ENCODE results near the gene RFNG.

Gene RFNG

GRCh38 chr17:82077617-82078358 lies 26.2 kb upstream of the RFNG start:
- no peak for DNase-seq (ENCODE audit: low read depth in 1 of 2, low spot score in 1 of 2)
- H3K27ac ChIP-seq (replicated peaks) = no peak overlapping the region
- no peak overlapping the region for H3K4me3 ChIP-seq (replicated peaks; ENCODE audit: insufficient read depth, low read length)
- peak; percentile 66 for TF ChIP-seq POLR2AphosphoS5 (IDR thresholded peaks at IDR 0.05; ENCODE audit: low read depth)
- no peak for TF ChIP-seq CTCF (IDR thresholded peaks at IDR 0.05; ENCODE audit: insufficient read depth, low read length)
- H3K27me3 ChIP-seq (ENCODE audit: insufficient read depth, poor library complexity, severe bottlenecking) = no peaks in the 10 kb centered on the region

- H3K27ac ChIP-seq (replicated peaks) = no peak overlapping the region
- no peaks in the 10 kb centered on the region for H3K27me3 ChIP-seq (ENCODE audit: insufficient read depth, poor library complexity, severe bottlenecking)
- peak; percentile 9; the same call in 1 of the 2 replicates for TF ChIP-seq POLR2AphosphoS5 (IDR thresholded peaks at IDR 0.05; ENCODE audit: low read depth)
- TF ChIP-seq GABPA (IDR thresholded peaks at IDR 0.05; ENCODE audit: low read depth) = no peak
- no peak for TF ChIP-seq SPI1 (IDR thresholded peaks at IDR 0.05; ENCODE audit: borderline replicate concordance, low read depth)
- H3K4me3 ChIP-seq (replicated peaks; ENCODE audit: insufficient read depth, low read length) = no peak overlapping the region
- no peak for DNase-seq (ENCODE audit: low read depth in 1 of 2, low spot score in 1 of 2)
These were observed 25.4 kb upstream of the RFNG start for GRCh38 chr17:82076785-82077591.

- no peaks in the 10 kb centered on the region for H3K27me3 ChIP-seq (ENCODE audit: insufficient read depth, poor library complexity, severe bottlenecking)
- TF ChIP-seq CTCF (IDR thresholded peaks at IDR 0.05; ENCODE audit: insufficient read depth, low read length) (no peak), REST (IDR thresholded peaks at IDR 0.05; ENCODE audit: insufficient replicate concordance, low read depth) (no peak), SPI1 (IDR thresholded peaks at IDR 0.05; ENCODE audit: borderline replicate concordance, low read depth) (no peak), POLR2AphosphoS5 (IDR thresholded peaks at IDR 0.05; ENCODE audit: low read depth) (peak; percentile 5; the same call in 1 of the 2 replicates), GABPA (IDR thresholded peaks at IDR 0.05; ENCODE audit: low read depth) (no peak)
- DNase-seq (ENCODE audit: low read depth in 1 of 2, low spot score in 1 of 2) = no peak
- H3K4me3 ChIP-seq (replicated peaks; ENCODE audit: insufficient read depth, low read length) = no peak overlapping the region
- H3K27ac ChIP-seq (replicated peaks) = no peak overlapping the region
These were observed 24.6 kb upstream of the RFNG start for GRCh38 chr17:82076018-82076784.

GRCh38 chr17:82073446-82073845 lies 21.8 kb upstream of the RFNG start:
- TF ChIP-seq GABPA (IDR thresholded peaks at IDR 0.05; ENCODE audit: low read depth) = no peak
- no peak for TF ChIP-seq POLR2AphosphoS5 (IDR thresholded peaks at IDR 0.05; ENCODE audit: low read depth)
- TF ChIP-seq SPI1 (IDR thresholded peaks at IDR 0.05; ENCODE audit: borderline replicate concordance, low read depth) = no peak
- TF ChIP-seq REST (IDR thresholded peaks at IDR 0.05; ENCODE audit: insufficient replicate concordance, low read depth) = no peak
- TF ChIP-seq CTCF (IDR thresholded peaks at IDR 0.05; ENCODE audit: insufficient read depth, low read length) = no peak
- no peaks in the 10 kb centered on the region for H3K27me3 ChIP-seq (ENCODE audit: insufficient read depth, poor library complexity, severe bottlenecking)
- no peak overlapping the region for H3K27ac ChIP-seq (replicated peaks)
- H3K4me3 ChIP-seq (replicated peaks; ENCODE audit: insufficient read depth, low read length) = no peak overlapping the region
- DNase-seq (ENCODE audit: low read depth in 1 of 2, low spot score in 1 of 2) = no peak
